Upper lobe of right lung (tissue), 1 donor: ENCODE measurements around the gene SZT2. TPM values are rescaled to one million over a fixed set of nuclear protein-coding genes. Genes with fewer than 3 reads are reported as not detected.

Experiments used
- ATAC-seq: fragments of 200-7000 bp; cut with Tn5 transposase; one replicate; pipeline ENCODE4 v1.9.1; 2020; ENCODE audit warnings: mild to moderate bottlenecking, moderate library complexity
- DNase-seq: peaks from one replicate; pipeline ENCODE4 v3.0.0-alpha.2; 2020
- H3K27ac ChIP-seq: fragments of 200-600 bp; one replicate; pipeline ENCODE4 v1.8.0; 2022
- H3K27me3 ChIP-seq: fragments of 200-600 bp; one replicate; pipeline ENCODE4 v1.8.0; 2022; ENCODE audit warnings: mild to moderate bottlenecking
- H3K36me3 ChIP-seq: fragments of 200-600 bp; one replicate; pipeline ENCODE4 v1.8.0; 2022
- H3K4me1 ChIP-seq: fragments of 200-600 bp; one replicate; pipeline ENCODE4 v1.8.0; 2022
- H3K4me3 ChIP-seq: fragments of 200-600 bp; one replicate; pipeline ENCODE4 v1.8.0; 2022; ENCODE audit warnings: mild to moderate bottlenecking
- H3K9me3 ChIP-seq: fragments of 200-600 bp; one replicate; pipeline ENCODE4 v1.8.0; 2022
- CTCF ChIP-seq: fragments of 200-600 bp; IDR thresholded peaks from one replicate; pipeline ENCODE4 v1.8.0; 2022; ENCODE audit warnings: antibody characterized with exemption
- intact Hi-C: fragments of 100-400 bp; cut with DNase I; formaldehyde crosslinking; loops from one replicate; pipeline ENCODE4 v1.11.0; 2022
- total RNA-seq: library from RNA; stranded (reverse); fragmentation: NEBNext Ultra II Directional; extraction: Animal tissue kit (Norgen Biotek cat#: 25700); gene quantifications from one replicate; pipeline ENCODE4 v1.2.1, GENCODE V29; 2021
- donor health status: DM: no; HTN: yes; CAD: no; lungs with severe emphysema.

SZT2 gene
- total RNA-seq, 1 donor from 2014 or later: 70.4 TPM

GRCh38 chr1:43464681-43465504 lies 75.2 kb downstream of the SZT2 start:
- TF ChIP-seq CTCF: no peak
- Histone ChIP-seq H3K9me3 (no peaks in the 10 kb centered on the region), H3K27me3 (no peaks in the 10 kb centered on the region), H3K4me1 (no peaks in the 10 kb centered on the region), H3K36me3 (no peaks in the 10 kb centered on the region), H3K4me3 (no peak overlapping the region), H3K27ac (no peak overlapping the region)
- intact Hi-C loops: no loop called here
- ATAC-seq: no peak
- no peak for DNase-seq

GRCh38 chr1:43465505-43466067 lies 75.9 kb downstream of the SZT2 start:
- no peaks in the 10 kb centered on the region for H3K36me3 ChIP-seq
- ATAC-seq: no peak
- H3K4me1 ChIP-seq: no peaks in the 10 kb centered on the region
- H3K27me3 ChIP-seq: no peaks in the 10 kb centered on the region
- H3K4me3 ChIP-seq: no peak overlapping the region
- H3K27ac ChIP-seq: no peak overlapping the region
- H3K9me3 ChIP-seq: no peaks in the 10 kb centered on the region
- DNase-seq: no peak
- no peak for TF ChIP-seq CTCF
- intact Hi-C loops: no loop called here

DNA sequence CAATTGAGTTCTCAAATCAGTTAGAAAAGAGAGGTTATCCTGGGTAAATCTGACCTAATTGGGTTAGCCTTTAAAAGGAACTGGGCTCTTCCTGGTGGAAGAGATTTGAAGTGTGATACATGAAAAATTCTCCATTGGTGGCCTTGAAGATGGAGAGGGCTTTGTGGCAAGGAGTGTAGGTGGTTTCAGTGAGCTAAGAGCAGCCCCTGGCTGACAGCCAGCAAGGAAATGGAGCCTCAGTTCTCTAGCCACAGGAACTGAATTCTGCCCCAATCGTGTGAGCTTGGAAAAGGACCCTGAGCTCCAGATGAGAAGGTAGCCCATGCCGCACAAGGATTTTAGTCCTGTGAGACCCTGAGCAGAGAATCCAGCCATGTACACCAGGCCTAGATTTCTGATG lies 76.7 kb downstream of the SZT2 start:
- Histone ChIP-seq H3K36me3 (no peaks in the 10 kb centered on the region), H3K4me3 (no peak overlapping the region), H3K9me3 (no peaks in the 10 kb centered on the region), H3K27me3 (no peaks in the 10 kb centered on the region), H3K27ac (no peak overlapping the region), H3K4me1 (no peaks in the 10 kb centered on the region)
- ATAC-seq (peak; percentile 12), DNase-seq (no peak)
- no peak for TF ChIP-seq CTCF
- intact Hi-C loops: no loop called here

GRCh38 chr1:43468414-43468813 lies 78.7 kb downstream of the SZT2 start:
- DNase-seq (no peak), ATAC-seq (no peak)
- H3K36me3 ChIP-seq: no peaks in the 10 kb centered on the region
- H3K9me3 ChIP-seq: no peaks in the 10 kb centered on the region
- no peak overlapping the region for H3K27ac ChIP-seq
- intact Hi-C loops: no loop called here
- peaks cover 6% of the 10 kb centered on the region for H3K4me1 ChIP-seq
- TF ChIP-seq CTCF: no peak
- H3K4me3 ChIP-seq: no peak overlapping the region
- no peaks in the 10 kb centered on the region for H3K27me3 ChIP-seq

DNA sequence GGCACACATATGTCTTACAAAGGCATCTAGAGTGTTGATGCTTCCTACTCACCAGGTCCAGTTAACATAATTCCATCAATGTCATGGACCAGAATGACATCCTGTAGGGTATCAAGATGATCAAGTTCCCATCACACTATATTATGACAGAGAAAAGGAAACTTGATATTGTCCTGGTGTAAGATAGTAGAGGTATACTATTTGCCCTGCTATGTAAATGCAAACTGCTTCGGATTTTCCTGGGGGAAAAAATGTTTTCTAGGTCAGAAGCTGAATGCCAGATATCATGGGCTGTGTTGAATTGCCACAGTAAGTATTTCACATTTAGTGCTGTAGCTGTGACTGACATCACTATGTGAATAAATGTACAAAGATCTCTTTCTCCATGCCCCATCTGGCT lies 80.2 kb downstream of the SZT2 start:
- Histone ChIP-seq H3K9me3 (no peaks in the 10 kb centered on the region), H3K4me1 (peaks cover 6% of the 10 kb centered on the region), H3K4me3 (no peak overlapping the region), H3K27me3 (no peaks in the 10 kb centered on the region), H3K27ac (no peak overlapping the region), H3K36me3 (no peaks in the 10 kb centered on the region)
- DNase-seq: no peak
- intact Hi-C loops: no loop called here
- no peak for TF ChIP-seq CTCF
- no peak for ATAC-seq
